ENCODE measurements around the gene BOD1L1.

Gene BOD1L1

DNA sequence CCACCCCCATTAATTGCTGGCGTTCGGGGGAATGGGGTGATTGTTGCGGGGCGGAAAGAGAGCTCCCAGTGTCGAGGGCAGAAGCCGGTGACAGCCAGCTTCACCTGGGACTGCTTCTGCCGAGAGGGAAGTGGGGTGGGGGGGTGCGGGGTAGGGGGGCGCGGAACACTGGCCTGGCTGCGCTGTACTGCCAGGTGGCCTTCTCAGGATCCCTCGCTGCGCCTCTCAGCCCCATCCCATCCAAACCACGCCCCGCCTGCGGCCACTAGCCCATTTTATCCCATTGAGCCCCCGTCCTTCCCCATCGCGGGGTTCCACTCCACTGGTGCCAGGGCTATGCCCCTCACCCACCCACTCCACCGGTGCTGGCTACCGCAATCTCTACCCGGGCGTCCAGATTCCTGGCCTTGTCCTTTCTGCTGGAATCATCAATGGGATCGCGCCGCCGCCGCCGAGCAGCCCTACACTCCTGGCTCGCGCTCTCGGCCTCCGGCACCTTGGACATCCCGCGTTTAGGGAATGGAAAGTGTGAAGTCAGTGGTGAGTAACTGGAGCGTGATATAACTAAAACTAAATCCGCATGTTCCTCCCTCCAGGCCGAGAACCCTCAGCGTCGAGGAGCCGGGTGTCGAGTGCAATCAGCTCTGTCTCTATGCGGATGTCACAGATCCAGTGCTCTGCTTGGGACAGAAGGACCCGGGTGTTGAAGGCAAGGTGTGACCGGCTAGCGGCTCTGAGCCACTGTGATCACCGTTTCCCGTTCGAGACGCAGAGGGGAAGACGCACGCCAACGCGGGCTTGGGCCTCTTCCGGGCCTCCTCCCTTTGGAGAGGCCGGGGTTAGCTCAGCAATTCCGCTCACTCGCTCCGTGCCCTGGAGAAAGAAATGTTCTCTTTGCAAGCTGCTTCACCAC, 103.7 kb downstream of the BOD1L1 start:
- no peaks in the 10 kb centered on the region for H3K36me3 ChIP-seq (ENCODE audit: insufficient read depth)
- H3K4me2 ChIP-seq: no peak overlapping the region
- no peaks in the 10 kb centered on the region for H3K79me2 ChIP-seq (ENCODE audit: insufficient read depth, low read depth)
- peaks cover 3% of the 10 kb centered on the region for H3K4me1 ChIP-seq (ENCODE audit: low read depth, poor library complexity, severe bottlenecking)
- no peak overlapping the region for H3K27ac ChIP-seq
- no peak overlapping the region for H3K9ac ChIP-seq
- TF ChIP-seq, protein P1, sequence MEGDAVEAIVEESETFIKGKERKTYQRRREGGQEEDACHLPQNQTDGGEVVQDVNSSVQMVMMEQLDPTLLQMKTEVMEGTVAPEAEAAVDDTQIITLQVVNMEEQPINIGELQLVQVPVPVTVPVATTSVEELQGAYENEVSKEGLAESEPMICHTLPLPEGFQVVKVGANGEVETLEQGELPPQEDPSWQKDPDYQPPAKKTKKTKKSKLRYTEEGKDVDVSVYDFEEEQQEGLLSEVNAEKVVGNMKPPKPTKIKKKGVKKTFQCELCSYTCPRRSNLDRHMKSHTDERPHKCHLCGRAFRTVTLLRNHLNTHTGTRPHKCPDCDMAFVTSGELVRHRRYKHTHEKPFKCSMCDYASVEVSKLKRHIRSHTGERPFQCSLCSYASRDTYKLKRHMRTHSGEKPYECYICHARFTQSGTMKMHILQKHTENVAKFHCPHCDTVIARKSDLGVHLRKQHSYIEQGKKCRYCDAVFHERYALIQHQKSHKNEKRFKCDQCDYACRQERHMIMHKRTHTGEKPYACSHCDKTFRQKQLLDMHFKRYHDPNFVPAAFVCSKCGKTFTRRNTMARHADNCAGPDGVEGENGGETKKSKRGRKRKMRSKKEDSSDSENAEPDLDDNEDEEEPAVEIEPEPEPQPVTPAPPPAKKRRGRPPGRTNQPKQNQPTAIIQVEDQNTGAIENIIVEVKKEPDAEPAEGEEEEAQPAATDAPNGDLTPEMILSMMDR (conservative IDR thresholded peaks at IDR 0.05; ENCODE audit: low read depth, low read length): no peak
- no peaks in the 10 kb centered on the region for H4K20me1 ChIP-seq (ENCODE audit: insufficient read depth)
- no peak overlapping the region for H2AFZ ChIP-seq (ENCODE audit: low read depth)
- H3K4me3 ChIP-seq (IDR thresholded peaks at IDR 0.05; ENCODE audit: insufficient read depth, low read depth, low read length): no peak overlapping the region
- no peaks in the 10 kb centered on the region for H3K27me3 ChIP-seq (ENCODE audit: insufficient read depth, low read depth)

DNA sequence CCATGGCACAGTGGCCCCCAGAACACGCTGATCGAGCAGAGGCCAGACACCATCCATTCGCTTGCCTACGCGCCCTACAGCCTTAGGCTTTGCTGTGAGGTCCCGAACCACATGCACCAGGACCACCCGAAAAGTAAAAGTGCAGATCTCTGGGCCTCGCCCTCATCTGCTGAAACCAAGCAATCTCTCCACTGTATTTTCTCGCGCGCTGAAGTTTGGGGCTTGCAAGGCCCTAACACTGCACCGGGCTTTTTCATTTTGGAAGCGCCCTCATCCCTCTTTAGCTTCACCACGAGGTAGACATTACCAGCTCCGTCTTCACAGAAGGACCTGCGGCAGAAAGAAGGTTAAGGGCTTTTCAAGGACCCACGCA, 104.4 kb downstream of the BOD1L1 start:
- TF ChIP-seq, protein P1 (conservative IDR thresholded peaks at IDR 0.05; ENCODE audit: low read depth, low read length): no peak
- Histone ChIP-seq H3K36me3 (ENCODE audit: insufficient read depth) (no peaks in the 10 kb centered on the region), H3K4me1 (ENCODE audit: low read depth, poor library complexity, severe bottlenecking) (no peaks in the 10 kb centered on the region), H2AFZ (ENCODE audit: low read depth) (no peak overlapping the region), H3K4me3 (IDR thresholded peaks at IDR 0.05; ENCODE audit: insufficient read depth, low read depth, low read length) (no peak overlapping the region), H3K27ac (no peak overlapping the region), H3K9ac (no peak overlapping the region), H4K20me1 (ENCODE audit: insufficient read depth) (no peaks in the 10 kb centered on the region), H3K27me3 (ENCODE audit: insufficient read depth, low read depth) (no peaks in the 10 kb centered on the region), H3K4me2 (no peak overlapping the region), H3K79me2 (ENCODE audit: insufficient read depth, low read depth) (no peaks in the 10 kb centered on the region)

DNA sequence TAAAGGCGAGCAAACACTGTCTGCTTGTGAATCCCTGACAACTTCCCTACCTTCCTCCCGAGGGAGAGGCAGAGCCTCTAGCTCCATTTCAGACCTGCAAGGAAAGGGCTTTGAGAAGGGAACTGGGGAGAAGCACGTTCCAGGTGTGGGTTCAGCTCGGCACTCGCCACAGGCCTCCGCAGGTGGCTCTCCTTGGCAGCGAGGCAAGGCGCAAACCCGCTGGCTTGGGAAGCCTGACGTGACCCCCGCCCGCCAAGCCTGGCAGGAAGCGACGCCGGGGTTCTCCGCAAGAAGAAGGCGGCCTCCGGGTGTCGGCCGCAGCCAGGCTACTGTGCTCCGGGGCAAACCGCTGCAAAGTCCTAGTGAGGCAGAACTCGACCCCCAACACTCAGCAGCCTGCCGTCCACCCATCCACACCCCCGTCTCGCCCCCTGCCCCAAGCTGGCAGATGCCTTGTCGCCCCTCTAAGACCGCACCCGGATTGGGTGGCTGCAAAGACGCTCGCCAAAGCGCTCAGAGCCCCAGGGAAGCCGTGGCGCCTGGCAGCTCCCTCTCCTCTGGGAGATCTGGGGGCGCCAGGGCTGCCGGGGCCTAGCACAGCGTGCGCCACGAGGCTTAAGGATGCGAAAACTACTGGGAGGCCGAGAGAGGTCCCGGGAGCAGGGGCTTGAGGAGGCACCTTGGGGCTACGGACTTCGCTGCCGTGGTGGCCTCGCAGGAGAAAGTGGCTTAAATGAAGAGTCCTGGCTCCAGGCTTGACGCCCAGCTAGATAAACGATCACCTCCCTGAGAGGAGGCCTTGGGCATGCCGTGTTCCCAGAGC, 105.0 kb downstream of the BOD1L1 start:
- no peaks in the 10 kb centered on the region for H3K4me1 ChIP-seq (ENCODE audit: low read depth, poor library complexity, severe bottlenecking)
- no peaks in the 10 kb centered on the region for H3K36me3 ChIP-seq (ENCODE audit: insufficient read depth)
- H2AFZ ChIP-seq (ENCODE audit: low read depth): no peak overlapping the region
- H3K27ac ChIP-seq: no peak overlapping the region
- no peaks in the 10 kb centered on the region for H3K27me3 ChIP-seq (ENCODE audit: insufficient read depth, low read depth)
- TF ChIP-seq, protein P1 (conservative IDR thresholded peaks at IDR 0.05; ENCODE audit: low read depth, low read length): no peak
- no peak overlapping the region for H3K9ac ChIP-seq
- no peak overlapping the region for H3K4me3 ChIP-seq (IDR thresholded peaks at IDR 0.05; ENCODE audit: insufficient read depth, low read depth, low read length)
- H3K79me2 ChIP-seq (ENCODE audit: insufficient read depth, low read depth): no peaks in the 10 kb centered on the region
- H3K4me2 ChIP-seq: no peak overlapping the region
- no peaks in the 10 kb centered on the region for H4K20me1 ChIP-seq (ENCODE audit: insufficient read depth)

DNA sequence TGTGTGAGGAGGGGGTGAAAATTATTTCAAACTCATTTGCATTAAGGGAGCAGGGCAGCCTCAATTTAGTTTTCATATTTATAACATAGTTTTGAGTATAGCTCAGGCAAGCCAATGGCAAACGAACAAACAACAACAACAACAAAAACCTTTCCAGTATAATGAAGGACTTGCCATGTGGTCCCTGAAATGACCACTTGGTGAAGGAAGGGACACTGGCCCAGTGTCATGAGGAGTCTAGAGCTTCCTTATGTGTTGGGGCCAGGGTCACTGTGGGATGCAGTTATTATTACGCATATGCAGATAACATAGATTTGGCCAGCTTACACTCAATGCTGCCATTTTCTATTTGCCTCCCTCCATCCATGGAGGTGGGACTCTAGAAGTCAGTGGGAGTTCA, 106.5 kb downstream of the BOD1L1 start:
- Histone ChIP-seq H2AFZ (ENCODE audit: low read depth) (no peak overlapping the region), H3K79me2 (ENCODE audit: insufficient read depth, low read depth) (no peaks in the 10 kb centered on the region), H3K4me1 (ENCODE audit: low read depth, poor library complexity, severe bottlenecking) (no peaks in the 10 kb centered on the region), H3K36me3 (ENCODE audit: insufficient read depth) (no peaks in the 10 kb centered on the region), H3K4me3 (IDR thresholded peaks at IDR 0.05; ENCODE audit: insufficient read depth, low read depth, low read length) (no peak overlapping the region), H3K4me2 (no peak overlapping the region), H4K20me1 (ENCODE audit: insufficient read depth) (no peaks in the 10 kb centered on the region), H3K27ac (no peak overlapping the region), H3K27me3 (ENCODE audit: insufficient read depth, low read depth) (no peaks in the 10 kb centered on the region), H3K9ac (no peak overlapping the region)
- TF ChIP-seq, protein P1 (conservative IDR thresholded peaks at IDR 0.05; ENCODE audit: low read depth, low read length): no peak
